ENCODE data around the gene WNT2B.

Gene WNT2B

DNA sequence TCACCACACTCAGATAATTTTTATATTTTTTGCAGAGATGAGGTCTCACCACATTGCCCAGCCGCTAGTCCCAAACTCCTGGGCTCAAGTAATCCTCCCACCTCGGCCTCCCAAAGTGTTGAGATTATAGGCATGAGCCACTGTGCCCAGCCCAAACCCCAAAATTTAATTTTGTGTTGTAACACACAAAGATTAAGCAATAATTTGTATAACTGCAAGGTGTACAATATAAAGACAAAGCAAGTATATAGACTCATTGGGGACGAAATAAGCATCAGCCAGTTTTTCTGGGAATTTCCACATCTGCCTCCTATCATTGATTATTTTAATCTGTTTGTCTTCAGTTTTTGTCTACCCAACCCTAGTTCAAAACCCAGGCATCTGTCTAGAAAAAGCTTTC, 67.5 kb downstream of the WNT2B start:
- TF ChIP-seq, protein P1, sequence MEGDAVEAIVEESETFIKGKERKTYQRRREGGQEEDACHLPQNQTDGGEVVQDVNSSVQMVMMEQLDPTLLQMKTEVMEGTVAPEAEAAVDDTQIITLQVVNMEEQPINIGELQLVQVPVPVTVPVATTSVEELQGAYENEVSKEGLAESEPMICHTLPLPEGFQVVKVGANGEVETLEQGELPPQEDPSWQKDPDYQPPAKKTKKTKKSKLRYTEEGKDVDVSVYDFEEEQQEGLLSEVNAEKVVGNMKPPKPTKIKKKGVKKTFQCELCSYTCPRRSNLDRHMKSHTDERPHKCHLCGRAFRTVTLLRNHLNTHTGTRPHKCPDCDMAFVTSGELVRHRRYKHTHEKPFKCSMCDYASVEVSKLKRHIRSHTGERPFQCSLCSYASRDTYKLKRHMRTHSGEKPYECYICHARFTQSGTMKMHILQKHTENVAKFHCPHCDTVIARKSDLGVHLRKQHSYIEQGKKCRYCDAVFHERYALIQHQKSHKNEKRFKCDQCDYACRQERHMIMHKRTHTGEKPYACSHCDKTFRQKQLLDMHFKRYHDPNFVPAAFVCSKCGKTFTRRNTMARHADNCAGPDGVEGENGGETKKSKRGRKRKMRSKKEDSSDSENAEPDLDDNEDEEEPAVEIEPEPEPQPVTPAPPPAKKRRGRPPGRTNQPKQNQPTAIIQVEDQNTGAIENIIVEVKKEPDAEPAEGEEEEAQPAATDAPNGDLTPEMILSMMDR (conservative IDR thresholded peaks at IDR 0.05; ENCODE audit: low read depth, low read length): no peak
- no peak for DNase-seq (ENCODE audit: low read depth)
- no peak overlapping the region for H3K4me3 ChIP-seq (ENCODE audit: low read depth, low read length)

Measured in choroid plexus epithelial cell (primary cell).